C4-2B (cell line): ENCODE results near the gene CDCA5.

ENCODE experiments used
- ZFX ChIP-seq: fragments of 450-650 bp; IDR thresholded peaks from 2 replicates; pipeline ENCODE4 v1.6.1; 2017
- TF ChIP-seq, protein P1 (sequence below): fragments of 450-650 bp; conservative IDR thresholded peaks from 2 replicates; pipeline ENCODE4 v1.5.1; 2017; ENCODE audit warnings: mild to moderate bottlenecking

DNA sequence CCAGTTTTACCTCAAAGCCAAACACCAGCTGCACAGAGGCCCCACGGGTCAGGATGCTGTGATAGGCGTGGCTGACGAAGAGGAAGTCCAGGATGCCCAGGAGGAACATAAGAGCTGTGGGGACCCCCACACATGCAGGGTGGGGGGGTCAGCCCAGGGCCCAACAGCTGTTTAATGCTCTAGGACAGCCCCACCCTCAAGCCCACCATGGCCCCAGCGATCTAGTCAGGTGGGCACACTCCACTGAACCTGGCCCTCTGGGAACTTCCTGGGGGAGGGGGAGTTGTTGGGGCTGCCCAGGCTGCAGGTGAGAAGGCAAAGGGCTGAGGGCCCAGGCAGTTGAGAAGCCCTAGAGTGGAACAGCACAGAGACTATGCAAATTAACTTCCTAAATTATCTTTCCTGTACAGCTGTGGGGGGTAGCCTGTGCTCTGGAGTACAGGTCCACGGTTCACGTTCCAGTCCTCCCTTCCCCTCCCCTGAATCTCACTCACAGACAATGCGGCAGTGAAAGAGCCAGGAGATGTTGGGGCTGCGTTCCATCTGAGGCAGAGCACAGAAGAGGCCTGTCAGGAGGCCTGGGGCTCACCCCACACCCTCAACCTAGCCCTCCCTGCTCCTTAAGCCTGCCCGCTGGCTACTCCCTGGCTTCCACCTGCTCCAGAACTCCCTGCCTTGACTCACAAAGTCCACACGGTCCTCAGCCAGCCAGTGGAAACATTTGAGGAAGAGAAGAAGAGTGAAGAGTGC lies 48.6 kb upstream of the CDCA5 start:
- TF ChIP-seq, protein P1, sequence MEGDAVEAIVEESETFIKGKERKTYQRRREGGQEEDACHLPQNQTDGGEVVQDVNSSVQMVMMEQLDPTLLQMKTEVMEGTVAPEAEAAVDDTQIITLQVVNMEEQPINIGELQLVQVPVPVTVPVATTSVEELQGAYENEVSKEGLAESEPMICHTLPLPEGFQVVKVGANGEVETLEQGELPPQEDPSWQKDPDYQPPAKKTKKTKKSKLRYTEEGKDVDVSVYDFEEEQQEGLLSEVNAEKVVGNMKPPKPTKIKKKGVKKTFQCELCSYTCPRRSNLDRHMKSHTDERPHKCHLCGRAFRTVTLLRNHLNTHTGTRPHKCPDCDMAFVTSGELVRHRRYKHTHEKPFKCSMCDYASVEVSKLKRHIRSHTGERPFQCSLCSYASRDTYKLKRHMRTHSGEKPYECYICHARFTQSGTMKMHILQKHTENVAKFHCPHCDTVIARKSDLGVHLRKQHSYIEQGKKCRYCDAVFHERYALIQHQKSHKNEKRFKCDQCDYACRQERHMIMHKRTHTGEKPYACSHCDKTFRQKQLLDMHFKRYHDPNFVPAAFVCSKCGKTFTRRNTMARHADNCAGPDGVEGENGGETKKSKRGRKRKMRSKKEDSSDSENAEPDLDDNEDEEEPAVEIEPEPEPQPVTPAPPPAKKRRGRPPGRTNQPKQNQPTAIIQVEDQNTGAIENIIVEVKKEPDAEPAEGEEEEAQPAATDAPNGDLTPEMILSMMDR: no peak
- TF ChIP-seq ZFX: no peak
